Fibroblast of lung (primary cell): ENCODE data around the gene SPINT2.

Experiments
- CTCF ChIP-seq, 2 donors: IDR thresholded peaks in 1 of 2; conservative IDR thresholded peaks in 1 of 2; 1 replicate in 1 of 2; 2 replicates in 1 of 2; pipeline ENCODE4 v1.5.1; 2011 to 2012; ENCODE audit warnings: low read length in 2 of 2, control low read depth in 1 of 2, inconsistent platforms in 1 of 2, low read depth in 1 of 2, mild to moderate bottlenecking in 1 of 2
- EZH2 ChIP-seq: IDR thresholded peaks from 2 replicates; pipeline ENCODE4 v1.5.1; 2012; ENCODE audit warnings: low read length, control low read depth, mild to moderate bottlenecking; ENCODE audit errors: missing control alignments

DNA sequence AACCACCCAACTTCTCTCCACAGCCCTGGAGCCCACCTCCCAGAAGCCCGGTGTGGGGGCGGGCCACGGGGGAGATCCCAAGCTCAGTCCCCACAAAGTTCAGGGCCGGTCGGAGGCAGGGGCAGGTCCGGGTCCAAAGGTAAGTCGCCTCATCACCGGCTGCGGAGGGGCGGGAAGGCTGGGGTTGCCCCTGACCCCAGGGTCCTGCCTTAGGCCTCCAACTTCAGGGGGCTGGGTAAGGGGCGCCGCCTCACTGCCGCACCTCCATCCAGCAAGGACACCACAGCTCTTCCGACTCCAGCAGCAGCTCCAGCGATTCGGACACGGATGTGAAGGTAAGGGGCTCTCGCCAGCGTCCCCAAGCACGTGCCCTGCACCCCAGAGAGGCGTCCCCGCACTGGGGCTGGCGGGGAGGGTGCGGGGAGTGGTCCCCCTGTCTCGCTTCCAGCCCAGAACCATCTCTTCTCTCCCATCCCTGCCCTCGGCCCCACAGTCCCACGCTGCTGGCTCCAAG is 40.0 kb downstream of the SPINT2 start:
- no peak for TF ChIP-seq CTCF (conservative IDR thresholded peaks at IDR 0.05 in 1 of 2, IDR thresholded peaks at IDR 0.05 in 1 of 2; ENCODE audit: low read depth in 1 of 2, low read length in 2 of 2)
- no peak for TF ChIP-seq EZH2
